GM21529 (cell line): ENCODE results near the gene ATP2B1.
"Not testable (repeated sequence)": the region's sequence is repeated elsewhere in the genome, so short reads cannot be mapped to it uniquely, and the experiment has no call there.

Experiments used
- ATAC-seq: cut with Tn5 transposase; IDR thresholded peaks from one replicate; pipeline ENCODE4 v1.9.1; 2021; ENCODE audit not compliant: unreplicated experiment

The ATP2B1 gene

GRCh38 chr12:89717759-89718523 lies 9.3 kb upstream of the ATP2B1 start:
- ATAC-seq = no peak

- ATAC-seq = no peak
Observed at GRCh38 chr12:89712706-89713105, 4.1 kb upstream of the ATP2B1 start.

- ATAC-seq = no peak
Observed at GRCh38 chr12:89710873-89711750, 2.5 kb upstream of the ATP2B1 start.

- no peak for ATAC-seq
Observed at GRCh38 chr12:89709995-89710872, 1.6 kb upstream of the ATP2B1 start.

- ATAC-seq = peak; percentile 69
Observed at GRCh38 chr12:89709157-89709994, 738 bp upstream of the ATP2B1 start.

GRCh38 chr12:89707703-89708564 lies 704 bp downstream of the ATP2B1 start:
- ATAC-seq = peak; percentile 0

- no peak for ATAC-seq
Observed at GRCh38 chr12:89706986-89707702, 1.5 kb downstream of the ATP2B1 start.

- ATAC-seq = no peak
Observed at GRCh38 chr12:89706551-89706950, 2.1 kb downstream of the ATP2B1 start.

- ATAC-seq = no peak
Observed at GRCh38 chr12:89704457-89704856, 4.2 kb downstream of the ATP2B1 start.

- no peak for ATAC-seq
Observed at GRCh38 chr12:89703768-89704167, 4.9 kb downstream of the ATP2B1 start.

GRCh38 chr12:89702503-89702902 lies 6.1 kb downstream of the ATP2B1 start:
- no peak for ATAC-seq

GRCh38 chr12:89701606-89702206 lies 6.9 kb downstream of the ATP2B1 start:
- no peak for ATAC-seq

- no peak for ATAC-seq
Observed at GRCh38 chr12:89700191-89700810, 8.3 kb downstream of the ATP2B1 start.

GRCh38 chr12:89698607-89699006 lies 10.0 kb downstream of the ATP2B1 start:
- ATAC-seq = no peak

GRCh38 chr12:89697728-89698127 lies 10.9 kb downstream of the ATP2B1 start:
- not testable (repeated sequence) for ATAC-seq

GRCh38 chr12:89697296-89697695 lies 11.3 kb downstream of the ATP2B1 start:
- no peak for ATAC-seq

GRCh38 chr12:89695830-89696229 lies 12.8 kb downstream of the ATP2B1 start:
- peak; percentile 51 for ATAC-seq

- no peak for ATAC-seq
Observed at GRCh38 chr12:89695100-89695499, 13.5 kb downstream of the ATP2B1 start.
